Lung (tissue), 12 donors: Measurements from ENCODE around the gene KIAA0232. TPM values are rescaled to one million over a fixed set of nuclear protein-coding genes. Genes with fewer than 3 reads are reported as not detected.

ENCODE experiments used
- ATAC-seq: fragments of 200-7000 bp; cut with Tn5 transposase; one replicate; pipeline ENCODE4 v1.9.1; 2020; ENCODE audit warnings: moderate number of reproducible peaks; ENCODE audit not compliant: insufficient read depth, low FRiP score
- DNase-seq, 3 donors: peaks; one replicate each; pipeline ENCODE4 v3.0.0-alpha.2; 2013 to 2017
- H3K27ac ChIP-seq, 2 donors: one replicate each; pipeline ENCODE4 v1.5.1; 2013; ENCODE audit warnings: mild to moderate bottlenecking in 2 of 2, moderate library complexity in 2 of 2, control low read depth in 1 of 2, inconsistent platforms in 1 of 2, low read depth in 1 of 2, low read length in 1 of 2
- H3K27me3 ChIP-seq, 3 donors: one replicate each; pipeline ENCODE4 v1.5.1; 2013; ENCODE audit warnings: low read length in 2 of 3; ENCODE audit not compliant: control insufficient read depth in 3 of 3, insufficient read depth in 3 of 3
- H3K36me3 ChIP-seq, 4 donors: one replicate each; pipeline ENCODE4 v1.5.1; 2013; ENCODE audit warnings: low read length in 4 of 4, mild to moderate bottlenecking in 1 of 4, moderate library complexity in 1 of 4; ENCODE audit not compliant: control insufficient read depth in 4 of 4, insufficient read depth in 4 of 4
- H3K4me1 ChIP-seq, 5 donors: one replicate each; pipeline ENCODE4 v1.5.1; 2013; ENCODE audit warnings: low read length in 5 of 5, mild to moderate bottlenecking in 2 of 5, moderate library complexity in 1 of 5; ENCODE audit not compliant: control insufficient read depth in 5 of 5, insufficient read depth in 5 of 5
- H3K4me3 ChIP-seq: one replicate; pipeline ENCODE4 v1.5.1; 2013; ENCODE audit warnings: mild to moderate bottlenecking, control low read depth, moderate library complexity
- H3K9ac ChIP-seq, 2 donors: one replicate each; pipeline ENCODE4 v1.5.1; 2013; ENCODE audit warnings: low read length in 2 of 2, control low read depth in 1 of 2; ENCODE audit not compliant: insufficient read depth in 1 of 2
- H3K9me3 ChIP-seq, 4 donors: one replicate each; pipeline ENCODE4 v1.5.1; 2013; ENCODE audit warnings: low read length in 3 of 4, mild to moderate bottlenecking in 1 of 4, moderate library complexity in 1 of 4; ENCODE audit not compliant: control insufficient read depth in 4 of 4, insufficient read depth in 3 of 4
- CTCF ChIP-seq: IDR thresholded peaks from 2 replicates; pipeline ENCODE4 v1.5.1; 2012; ENCODE audit warnings: mild to moderate bottlenecking; ENCODE audit errors: control extremely low read depth, extremely low read depth
- WGBS, 2 donors: extraction: QIAGEN DNeasy Blood & Tissue Kit; methylation state at CpG; one replicate each; pipeline ENCODE4 v1.1.7; 2013; 5-methylcytosine and 5-hydroxymethylcytosine counted together
- polyA plus RNA-seq, 2 donors: library from polyadenylated mRNA; stranded (reverse); fragments of 200-250 nt; gene quantifications; one replicate each; pipeline ENCODE4 v1.2.1, GENCODE V29; 2013
- total RNA-seq, 2 donors: library from RNA; depleted of rRNA in 1 of 2; stranded (reverse); fragments of >200 nt in 1 of 2; gene quantifications; one replicate each; pipeline ENCODE4 v1.2.1, GENCODE V29; 2014 to 2021
- donor health status: control.
- donor health status: control.
- donor health status: Bipolar disorder and iron deficiency.
- donor health status: healthy.
- donor health status: DM: yes; HTN: yes; CAD: no.

KIAA0232 gene
- total and polyA plus RNA-seq, 4 donors, result 6.8 to 34.6 (median 18.7) TPM

DNA sequence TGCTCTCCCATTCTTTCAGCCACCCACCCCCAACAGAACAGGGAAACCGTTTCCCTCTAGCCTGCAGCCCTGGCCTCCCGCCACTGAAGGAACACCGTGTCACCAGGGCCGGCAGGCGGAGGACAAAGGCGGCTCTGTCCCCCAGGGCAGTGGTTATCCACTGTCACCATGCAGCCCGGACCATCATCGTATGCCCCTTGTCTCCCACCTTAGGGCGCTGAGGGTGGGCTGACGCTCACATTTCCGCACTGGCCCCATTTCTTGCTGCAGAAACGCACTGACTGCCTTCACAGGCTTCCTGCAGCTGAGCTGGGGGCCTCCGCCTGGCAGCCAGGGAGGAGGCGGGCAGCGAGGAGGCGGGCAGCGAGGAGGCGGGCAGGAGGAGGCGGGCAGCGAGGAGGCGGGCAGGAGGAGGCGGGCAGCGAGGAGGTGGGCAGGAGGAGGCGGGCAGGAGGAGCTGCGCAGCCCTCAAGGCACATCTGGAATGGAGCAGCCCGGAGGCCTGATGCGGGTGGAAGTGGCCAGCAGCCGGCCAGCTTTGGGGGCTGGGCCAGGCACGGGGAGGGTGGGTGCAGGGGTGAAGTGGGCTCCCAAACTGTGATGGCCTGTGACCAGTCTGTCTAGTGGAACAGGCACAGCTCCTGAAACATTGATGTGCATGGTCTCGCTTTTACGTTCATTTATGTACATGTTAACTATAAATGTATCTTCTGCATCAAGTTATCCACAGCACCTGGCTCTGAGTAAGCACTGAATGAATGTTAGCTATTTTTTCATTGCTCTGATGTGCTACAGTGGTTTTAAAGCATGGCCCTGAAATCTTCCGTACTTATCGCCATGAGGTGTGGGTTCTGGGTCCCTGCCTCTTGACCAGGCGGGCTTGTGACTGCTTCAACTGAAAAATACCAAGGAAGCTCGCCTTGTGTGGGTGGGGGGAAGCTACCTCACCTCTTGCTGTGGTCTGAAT is 20.6 kb upstream of the KIAA0232 start:
- DNase-seq, result no peak
- no peaks in the 10 kb centered on the region for H3K36me3 ChIP-seq
- peaks cover 0 to 3% (median 0%) of the 10 kb centered on the region in 3 donors for H3K27me3 ChIP-seq
- no peak overlapping the region for H3K4me3 ChIP-seq
- no peaks in the 10 kb centered on the region for H3K9me3 ChIP-seq
- no peak overlapping the region for H3K9ac ChIP-seq
- 66 to 82% methylated on average over 35 of the region's 35 CpGs for WGBS, 2 donors
- no peak for TF ChIP-seq CTCF
- no peaks in the 10 kb centered on the region for H3K4me1 ChIP-seq
- ATAC-seq, result no peak
- H3K27ac ChIP-seq, result no peak overlapping the region

- no peak for TF ChIP-seq CTCF
- no peak for DNase-seq
- no peak for ATAC-seq
- Histone ChIP-seq H3K9ac (no peak overlapping the region), H3K27me3 (peaks cover 0 to 3% (median 0%) of the 10 kb centered on the region in 3 donors), H3K36me3 (no peaks in the 10 kb centered on the region), H3K4me3 (no peak overlapping the region), H3K27ac (no peak overlapping the region), H3K4me1 (peaks cover 0 to 3% (median 0%) of the 10 kb centered on the region in 5 donors), H3K9me3 (no peaks in the 10 kb centered on the region)
- WGBS, 2 donors, result 75 to 81% methylated on average over 16 of the region's 16 CpGs
Observed at GRCh38 chr4:6763330-6763851, 19.1 kb upstream of the KIAA0232 start.

DNA sequence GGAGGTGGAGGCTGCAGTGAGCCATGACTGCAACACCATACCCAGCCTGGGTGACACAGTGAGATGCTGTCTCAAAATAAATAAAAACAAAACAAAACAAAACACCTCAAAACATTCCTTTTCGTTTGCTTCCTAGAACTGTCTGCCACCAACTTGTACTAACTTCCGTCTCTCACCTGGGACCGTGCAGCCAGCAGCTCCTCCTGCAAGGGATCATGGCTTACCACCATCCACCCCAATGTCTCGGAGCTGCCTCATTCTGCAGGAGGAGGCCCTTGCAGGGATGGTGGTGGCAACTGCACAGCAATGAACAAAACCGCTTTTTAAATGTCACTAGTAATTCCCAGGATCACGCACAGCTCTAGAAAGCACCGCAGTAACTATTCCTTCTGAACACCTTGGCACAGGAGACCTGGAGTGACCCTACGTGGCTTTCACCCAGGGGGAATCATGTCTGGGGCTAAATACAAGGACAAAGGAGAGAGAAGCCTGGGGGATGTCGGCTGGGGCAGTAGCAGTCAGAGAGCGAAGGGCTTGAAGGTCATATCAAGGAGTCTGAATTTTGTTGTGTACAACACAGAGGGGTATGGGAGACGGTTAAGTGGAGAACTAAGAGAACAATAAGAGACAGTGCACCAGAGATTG is 17.4 kb upstream of the KIAA0232 start:
- H3K27ac ChIP-seq, result no peak overlapping the region
- peaks cover 0 to 3% (median 0%) of the 10 kb centered on the region in 5 donors for H3K4me1 ChIP-seq
- peaks cover 0 to 3% (median 0%) of the 10 kb centered on the region in 3 donors for H3K27me3 ChIP-seq
- no peak for ATAC-seq
- no peaks in the 10 kb centered on the region for H3K9me3 ChIP-seq
- TF ChIP-seq CTCF, result no peak
- H3K36me3 ChIP-seq, result no peaks in the 10 kb centered on the region
- H3K9ac ChIP-seq, result no peak overlapping the region
- DNase-seq, result no peak
- no peak overlapping the region for H3K4me3 ChIP-seq
- 87 to 90% methylated on average over 11 of the region's 11 CpGs for WGBS, 2 donors
